OCI-LY7 (cell line): Measurements from ENCODE around the gene KCNQ1OT1.

Source experiments
- EZH2phosphoT487 ChIP-seq: fragments of 200-600 bp; sonication (generic); IDR thresholded peaks from 2 replicates; pipeline ENCODE4 v1.6.1; 2018; ENCODE audit warnings: low read depth, borderline replicate concordance, mild to moderate bottlenecking, mixed run types, antibody characterized with exemption, low read length, moderate library complexity, mixed read lengths
- TF ChIP-seq, protein P1 (sequence below): fragments of 200-600 bp; sonication (generic); conservative IDR thresholded peaks from 2 replicates; pipeline ENCODE4 v1.5.1; 2014; ENCODE audit warnings: mild to moderate bottlenecking, antibody characterized with exemption, low read length, moderate library complexity, mixed read lengths

- TF ChIP-seq, protein P1, sequence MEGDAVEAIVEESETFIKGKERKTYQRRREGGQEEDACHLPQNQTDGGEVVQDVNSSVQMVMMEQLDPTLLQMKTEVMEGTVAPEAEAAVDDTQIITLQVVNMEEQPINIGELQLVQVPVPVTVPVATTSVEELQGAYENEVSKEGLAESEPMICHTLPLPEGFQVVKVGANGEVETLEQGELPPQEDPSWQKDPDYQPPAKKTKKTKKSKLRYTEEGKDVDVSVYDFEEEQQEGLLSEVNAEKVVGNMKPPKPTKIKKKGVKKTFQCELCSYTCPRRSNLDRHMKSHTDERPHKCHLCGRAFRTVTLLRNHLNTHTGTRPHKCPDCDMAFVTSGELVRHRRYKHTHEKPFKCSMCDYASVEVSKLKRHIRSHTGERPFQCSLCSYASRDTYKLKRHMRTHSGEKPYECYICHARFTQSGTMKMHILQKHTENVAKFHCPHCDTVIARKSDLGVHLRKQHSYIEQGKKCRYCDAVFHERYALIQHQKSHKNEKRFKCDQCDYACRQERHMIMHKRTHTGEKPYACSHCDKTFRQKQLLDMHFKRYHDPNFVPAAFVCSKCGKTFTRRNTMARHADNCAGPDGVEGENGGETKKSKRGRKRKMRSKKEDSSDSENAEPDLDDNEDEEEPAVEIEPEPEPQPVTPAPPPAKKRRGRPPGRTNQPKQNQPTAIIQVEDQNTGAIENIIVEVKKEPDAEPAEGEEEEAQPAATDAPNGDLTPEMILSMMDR, result no peak
- TF ChIP-seq EZH2phosphoT487, result no peak
Measured at GRCh38 chr11:2576111-2576510, 123.7 kb downstream of the KCNQ1OT1 start.
